Bronchial epithelial cell (primary cell): ENCODE data around the gene DNAI2. TPM values are rescaled to one million over a fixed set of nuclear protein-coding genes. Genes with fewer than 3 reads are reported as not detected.

Experiments
- DNase-seq: peaks from one replicate; pipeline ENCODE4 v3.0.0-alpha.2; 2010; ENCODE audit warnings: low read depth
- FAIRE-seq: peaks from 2 replicates; lab custom pipeline; 2011; peaks lifted over from hg19 to GRCh38; lab: Jason Lieb, UNC
- H3K27me3 ChIP-seq: 2 replicates; pipeline ENCODE4 v1.5.1; 2011; ENCODE audit warnings: low read length; ENCODE audit not compliant: control insufficient read depth, insufficient read depth
- H3K36me3 ChIP-seq: 2 replicates; pipeline ENCODE4 v1.5.1; 2011; ENCODE audit warnings: low read length; ENCODE audit not compliant: control insufficient read depth, insufficient read depth
- H3K4me3 ChIP-seq: 2 replicates; pipeline ENCODE4 v1.5.1; 2011; ENCODE audit warnings: mild to moderate bottlenecking, low read depth, low read length, control low read depth
- total RNA-seq: library from RNA; depleted of rRNA; stranded (reverse); fragments of >200 nt; gene quantifications from 2 replicates; pipeline ENCODE4 v1.2.1, GENCODE V29; 2014
- TF ChIP-seq, protein P1 (sequence below): IDR thresholded peaks from 2 replicates; pipeline ENCODE4 v1.5.1; 2011; ENCODE audit warnings: mild to moderate bottlenecking, moderate library complexity, low read length, control low read depth, inconsistent platforms; ENCODE audit not compliant: insufficient read depth, severe bottlenecking

Gene DNAI2
- total RNA-seq, 1 donor from 2014 or later = not detected

DNA sequence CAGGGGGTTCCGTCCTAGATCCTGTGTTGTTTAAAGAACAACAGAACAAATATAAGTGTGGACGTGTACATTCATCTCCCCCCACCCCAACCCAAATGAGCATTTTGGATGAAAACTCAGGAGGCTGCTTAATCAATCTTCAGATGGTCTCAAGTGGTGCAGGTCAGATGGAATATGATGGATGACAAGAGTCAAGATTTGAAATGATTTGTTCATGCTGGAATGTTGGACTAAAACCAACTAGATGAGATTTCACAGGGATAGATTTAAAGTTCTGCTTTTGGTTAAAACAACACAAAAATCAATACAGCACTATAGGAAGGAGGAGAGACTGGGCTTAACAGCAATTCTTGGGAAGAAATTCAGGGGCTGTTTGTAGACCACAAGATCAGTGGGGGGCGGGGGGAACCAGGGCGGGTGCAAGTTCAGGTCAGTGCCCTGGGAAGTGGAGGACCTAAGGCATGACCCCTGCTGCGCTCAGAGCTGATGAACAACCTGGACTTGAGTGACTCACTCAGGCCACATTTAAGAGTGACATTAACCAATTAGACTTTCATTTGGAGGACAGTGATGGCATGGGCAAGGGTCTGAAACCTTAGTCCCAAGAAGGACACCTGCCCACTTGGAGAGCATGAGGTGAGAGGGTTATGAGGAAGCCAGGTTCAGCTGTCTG, 45.6 kb upstream of the DNAI2 start:
- no peaks in the 10 kb centered on the region for H3K36me3 ChIP-seq
- no peak for DNase-seq
- FAIRE-seq = no peak
- no peak overlapping the region for H3K4me3 ChIP-seq
- H3K27me3 ChIP-seq = no peaks in the 10 kb centered on the region
- TF ChIP-seq, protein P1, sequence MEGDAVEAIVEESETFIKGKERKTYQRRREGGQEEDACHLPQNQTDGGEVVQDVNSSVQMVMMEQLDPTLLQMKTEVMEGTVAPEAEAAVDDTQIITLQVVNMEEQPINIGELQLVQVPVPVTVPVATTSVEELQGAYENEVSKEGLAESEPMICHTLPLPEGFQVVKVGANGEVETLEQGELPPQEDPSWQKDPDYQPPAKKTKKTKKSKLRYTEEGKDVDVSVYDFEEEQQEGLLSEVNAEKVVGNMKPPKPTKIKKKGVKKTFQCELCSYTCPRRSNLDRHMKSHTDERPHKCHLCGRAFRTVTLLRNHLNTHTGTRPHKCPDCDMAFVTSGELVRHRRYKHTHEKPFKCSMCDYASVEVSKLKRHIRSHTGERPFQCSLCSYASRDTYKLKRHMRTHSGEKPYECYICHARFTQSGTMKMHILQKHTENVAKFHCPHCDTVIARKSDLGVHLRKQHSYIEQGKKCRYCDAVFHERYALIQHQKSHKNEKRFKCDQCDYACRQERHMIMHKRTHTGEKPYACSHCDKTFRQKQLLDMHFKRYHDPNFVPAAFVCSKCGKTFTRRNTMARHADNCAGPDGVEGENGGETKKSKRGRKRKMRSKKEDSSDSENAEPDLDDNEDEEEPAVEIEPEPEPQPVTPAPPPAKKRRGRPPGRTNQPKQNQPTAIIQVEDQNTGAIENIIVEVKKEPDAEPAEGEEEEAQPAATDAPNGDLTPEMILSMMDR = no peak

DNA sequence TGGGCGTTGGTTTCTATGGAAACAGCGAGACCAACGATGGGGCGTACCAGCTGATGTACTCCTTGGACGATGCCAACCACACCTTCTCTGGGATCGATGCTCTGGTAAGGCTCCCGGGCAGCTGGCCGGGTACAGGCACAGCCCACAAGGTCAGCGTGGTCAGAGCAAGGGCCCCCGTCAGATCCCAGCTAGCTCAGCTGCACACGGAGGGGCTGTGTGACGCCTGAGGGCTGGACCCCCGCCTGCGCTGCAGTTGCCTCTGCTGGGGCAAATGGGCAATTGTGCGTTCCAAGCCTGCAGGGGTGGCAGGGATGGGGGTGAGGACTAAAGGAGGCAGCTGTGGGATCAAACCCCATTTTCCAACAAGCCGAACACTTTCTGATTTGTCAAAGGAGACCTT, 43.1 kb upstream of the DNAI2 start:
- DNase-seq (no peak), FAIRE-seq (no peak)
- no peak overlapping the region for H3K4me3 ChIP-seq
- H3K27me3 ChIP-seq = no peaks in the 10 kb centered on the region
- H3K36me3 ChIP-seq = no peaks in the 10 kb centered on the region
- TF ChIP-seq, protein P1 = no peak

DNA sequence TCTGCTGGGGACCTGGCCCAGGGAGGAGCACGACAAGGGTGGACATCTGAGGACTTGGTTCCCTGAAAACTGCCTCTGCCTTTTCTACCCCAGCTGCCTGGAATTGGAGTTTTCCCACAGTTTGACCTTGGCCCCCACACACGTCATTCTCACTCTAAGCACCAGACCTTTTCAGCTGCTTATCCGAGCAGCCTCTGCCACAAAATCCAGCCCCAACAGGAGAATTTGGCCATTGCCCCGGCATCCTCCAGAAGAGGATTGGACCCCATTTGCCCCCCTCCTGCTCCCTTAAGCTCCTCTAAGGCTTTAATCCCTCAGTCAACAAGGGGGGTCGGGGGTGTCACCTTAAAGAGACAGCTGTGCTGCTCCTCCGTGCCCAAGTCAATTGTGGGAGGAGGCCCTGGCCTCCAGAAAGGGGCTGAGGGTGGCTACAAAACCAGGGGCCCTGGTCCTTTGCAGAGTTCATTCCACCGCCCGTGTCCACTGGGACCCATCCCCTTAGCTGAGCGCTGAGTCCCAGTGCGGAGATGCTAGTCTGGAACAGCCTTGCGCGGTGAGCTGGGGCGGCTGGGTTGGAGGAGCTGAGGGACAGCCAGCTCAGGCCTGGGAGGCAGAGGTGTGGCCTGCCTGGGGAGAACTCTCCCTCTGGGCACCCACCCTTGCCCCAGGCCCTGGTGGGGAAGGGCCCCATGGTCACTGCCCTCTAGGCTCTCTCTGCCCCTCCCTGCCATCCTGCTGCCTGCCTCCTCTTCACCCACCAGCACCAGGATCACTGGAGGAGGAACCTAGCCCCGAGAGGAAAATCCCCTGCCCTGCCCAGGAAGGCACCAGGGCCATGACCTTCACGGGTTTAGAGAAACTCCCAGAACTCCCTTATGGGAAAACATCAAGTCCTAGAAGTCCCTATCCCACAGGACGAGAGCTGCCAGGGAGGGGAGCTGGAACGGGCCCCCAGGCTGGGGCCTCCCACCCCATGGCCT, 41.8 kb upstream of the DNAI2 start:
- no peaks in the 10 kb centered on the region for H3K27me3 ChIP-seq
- DNase-seq (no peak), FAIRE-seq (no peak)
- no peaks in the 10 kb centered on the region for H3K36me3 ChIP-seq
- TF ChIP-seq, protein P1 = no peak
- H3K4me3 ChIP-seq = no peak overlapping the region

DNA sequence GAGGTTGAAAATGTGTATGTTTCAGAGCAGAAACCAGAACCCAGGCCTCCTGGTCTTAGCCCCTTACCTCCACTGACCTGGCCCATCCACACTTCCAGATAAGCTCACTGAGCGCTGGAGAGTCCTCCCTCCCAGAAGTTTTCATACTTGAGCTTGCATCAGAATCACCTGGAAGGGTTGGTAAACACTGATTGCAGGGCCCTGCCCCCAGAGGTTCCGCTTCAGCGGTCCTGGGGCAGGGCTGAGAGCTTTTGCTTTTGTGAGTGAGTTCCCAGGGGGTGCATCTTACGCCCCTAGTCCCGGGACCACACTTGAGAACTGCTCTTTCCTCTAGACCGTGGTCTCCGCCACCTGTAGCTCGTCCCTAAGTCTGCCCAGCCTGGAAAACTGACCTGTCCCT, 40.1 kb upstream of the DNAI2 start:
- DNase-seq (no peak), FAIRE-seq (no peak)
- Histone ChIP-seq H3K4me3 (no peak overlapping the region), H3K27me3 (no peaks in the 10 kb centered on the region), H3K36me3 (no peaks in the 10 kb centered on the region)
- TF ChIP-seq, protein P1 = no peak

DNA sequence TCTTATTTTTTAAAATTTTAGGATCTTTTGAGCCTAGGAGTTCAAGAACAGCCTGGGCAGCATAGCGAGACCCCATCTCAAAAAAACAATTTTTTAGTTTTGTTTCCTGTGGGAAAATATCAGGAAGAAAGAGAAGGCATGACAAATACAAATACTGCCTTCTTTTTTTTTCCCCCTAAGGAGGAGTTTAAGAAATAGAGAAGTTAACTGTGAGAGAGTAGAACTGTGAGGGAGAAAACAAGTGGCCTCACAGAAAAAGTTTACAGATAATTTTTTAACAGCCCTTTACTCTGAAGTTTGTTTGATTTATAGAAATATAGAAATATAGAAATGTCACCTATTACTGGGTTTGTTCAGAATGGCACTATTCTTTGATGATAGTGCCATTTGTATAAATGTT, 39.5 kb upstream of the DNAI2 start:
- TF ChIP-seq, protein P1 = no peak
- no peak for DNase-seq
- Histone ChIP-seq H3K36me3 (no peaks in the 10 kb centered on the region), H3K4me3 (no peak overlapping the region), H3K27me3 (no peaks in the 10 kb centered on the region)
- no peak for FAIRE-seq
